Neural cell (in vitro differentiated cells): ENCODE data around the gene RIN2. TPM values are rescaled to one million over a fixed set of nuclear protein-coding genes. Genes with fewer than 3 reads are reported as not detected.

Experiments
- H2AFZ ChIP-seq: fragments of 200-600, 300-800 bp; sonication (generic), shearing (Covaris generic); 2 replicates; pipeline ENCODE4 v1.6.0; 2014; ENCODE audit warnings: low read depth, mild to moderate bottlenecking, antibody characterized with exemption, low read length, moderate library complexity
- H3F3A ChIP-seq: fragments of 200-600 bp; shearing (Covaris generic); 2 replicates; pipeline ENCODE4 v1.6.1; 2016; ENCODE audit warnings: mild to moderate bottlenecking, moderate library complexity, mixed read lengths, antibody characterized with exemption, low read length; ENCODE audit not compliant: insufficient read depth, poor library complexity, severe bottlenecking
- H3K27ac ChIP-seq: fragments of 200-600, 300-800 bp; sonication (generic), shearing (Covaris generic); 2 replicates; pipeline ENCODE4 v1.5.1; 2014; ENCODE audit warnings: mild to moderate bottlenecking, low read length, moderate library complexity
- H3K27me3 ChIP-seq: fragments of 300-800, 200-600 bp; sonication (generic), shearing (Covaris generic); 2 replicates; pipeline ENCODE4 v1.6.0; 2014; ENCODE audit warnings: mild to moderate bottlenecking, low read depth, low read length, moderate library complexity; ENCODE audit not compliant: insufficient read depth
- H3K36me3 ChIP-seq: fragments of 300-800, 200-600 bp; sonication (generic), shearing (Covaris generic); 2 replicates; pipeline ENCODE4 v1.5.1; 2014; ENCODE audit warnings: mild to moderate bottlenecking, antibody characterized with exemption, low read length, moderate library complexity; ENCODE audit not compliant: insufficient read depth
- H3K4me2 ChIP-seq: fragments of 300-800, 200-600 bp; sonication (generic), shearing (Covaris generic); 2 replicates; pipeline ENCODE4 v1.6.0; 2014; ENCODE audit warnings: mild to moderate bottlenecking, low read length
- H3K4me3 ChIP-seq: fragments of 300-800, 200-600 bp; sonication (generic), shearing (Covaris generic); 2 replicates; pipeline ENCODE4 v1.5.1; 2014; ENCODE audit warnings: mild to moderate bottlenecking, low read length, moderate library complexity
- H3K79me2 ChIP-seq: fragments of 200-600 bp; shearing (Covaris generic); replicated peaks from 2 replicates; pipeline ENCODE4 v1.6.0; 2014; ENCODE audit warnings: mild to moderate bottlenecking, low read length, moderate library complexity; ENCODE audit not compliant: insufficient read depth
- H3K9ac ChIP-seq: fragments of 300-800, 200-600 bp; sonication (generic), shearing (Covaris generic); 2 replicates; pipeline ENCODE4 v1.6.1; 2016; ENCODE audit warnings: mild to moderate bottlenecking, low read length, mixed read lengths
- H3K9me2 ChIP-seq: fragments of 200-600 bp; shearing (Covaris generic); 2 replicates; pipeline ENCODE4 v1.6.1; 2016; ENCODE audit warnings: mild to moderate bottlenecking, low read length, mixed read lengths; ENCODE audit not compliant: insufficient read depth
- H3K9me3 ChIP-seq: fragments of 200-600, 300-800 bp; sonication (generic), shearing (Covaris generic); 2 replicates; pipeline ENCODE4 v1.6.1; 2016; ENCODE audit warnings: mild to moderate bottlenecking, mixed run types, low read length, moderate library complexity, mixed read lengths
- H4K20me1 ChIP-seq: fragments of 200-600 bp; shearing (Covaris generic); 2 replicates; pipeline ENCODE4 v1.6.1; 2016; ENCODE audit warnings: mild to moderate bottlenecking, mixed run types; ENCODE audit not compliant: insufficient read depth
- EP300 ChIP-seq: fragments of 450-650 bp; conservative IDR thresholded peaks from 2 replicates; pipeline ENCODE4 v1.6.1; 2014; ENCODE audit warnings: antibody characterized with exemption, mild to moderate bottlenecking, moderate library complexity; ENCODE audit not compliant: poor library complexity, severe bottlenecking
- EZH2 ChIP-seq: fragments of 200-600, 300-800 bp; shearing (Covaris generic), sonication (generic); IDR thresholded peaks from 2 replicates; pipeline ENCODE4 v1.6.1; 2014; ENCODE audit warnings: antibody characterized with exemption, low read length, borderline replicate concordance, mild to moderate bottlenecking; ENCODE audit not compliant: insufficient read depth, poor library complexity, severe bottlenecking
- MXI1 ChIP-seq: fragments of 450-650 bp; conservative IDR thresholded peaks from 2 replicates; pipeline ENCODE4 v1.6.1; 2014; ENCODE audit warnings: antibody characterized with exemption, mild to moderate bottlenecking; ENCODE audit not compliant: poor library complexity, severe bottlenecking
- POLR2AphosphoS5 ChIP-seq: IDR thresholded peaks from 2 replicates; pipeline ENCODE4 v1.6.1; 2012
- RAD21 ChIP-seq: fragments of 450-650 bp; conservative IDR thresholded peaks from 2 replicates; pipeline ENCODE4 v1.6.1; 2014; ENCODE audit warnings: antibody characterized with exemption, mild to moderate bottlenecking, moderate library complexity
- SMC3 ChIP-seq: fragments of 450-650 bp; conservative IDR thresholded peaks from 2 replicates; pipeline ENCODE4 v1.6.1; 2014; ENCODE audit warnings: antibody characterized with exemption, mild to moderate bottlenecking, moderate library complexity; ENCODE audit not compliant: poor library complexity
- TAF1 ChIP-seq: IDR thresholded peaks from 2 replicates; pipeline ENCODE4 v1.6.1; 2012; ENCODE audit warnings: low read depth
- polyA plus RNA-seq: library from polyadenylated mRNA; depleted of rRNA; stranded (reverse); fragments of >200 nt; gene quantifications from 2 replicates; pipeline ENCODE4 v1.2.3, GENCODE V29; 2014
- TF ChIP-seq, protein P1 (sequence below): IDR thresholded peaks from 2 replicates; pipeline ENCODE4 v1.6.1; 2012; ENCODE audit warnings: borderline replicate concordance
- TF ChIP-seq, protein P2 (sequence below): fragments of 450-650 bp; IDR thresholded peaks from 2 replicates; pipeline ENCODE4 v1.5.1; 2014; ENCODE audit warnings: antibody characterized with exemption, mild to moderate bottlenecking, moderate library complexity; ENCODE audit not compliant: poor library complexity, severe bottlenecking

RIN2 gene
- polyA plus RNA-seq, 1 donor from 2014 or later: 4.7 TPM

DNA sequence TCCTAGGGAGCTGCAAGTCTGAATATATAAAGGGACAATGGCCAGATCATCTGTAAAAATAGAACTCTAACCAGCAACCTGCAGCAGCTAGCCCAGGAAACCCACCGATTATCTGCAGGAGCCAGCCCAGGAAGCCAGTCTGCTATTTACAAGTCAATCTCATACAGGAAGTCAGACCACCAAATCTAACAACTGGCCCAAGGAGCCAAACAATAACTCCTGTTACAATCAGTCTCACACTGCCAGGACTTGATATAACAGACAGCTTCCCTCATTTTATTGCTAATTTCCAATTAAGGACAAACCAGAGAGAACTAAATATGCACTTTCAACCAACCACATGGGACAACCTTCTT lies 14.4 kb upstream of the RIN2 start:
- Histone ChIP-seq H3K9ac (no peak overlapping the region), H3F3A (no peaks in the 10 kb centered on the region), H3K9me3 (no peaks in the 10 kb centered on the region), H3K27ac (no peak overlapping the region), H2AFZ (no peak overlapping the region), H3K36me3 (no peaks in the 10 kb centered on the region), H4K20me1 (no peaks in the 10 kb centered on the region), H3K27me3 (no peaks in the 10 kb centered on the region), H3K79me2 (no peaks in the 10 kb centered on the region), H3K4me2 (no peak overlapping the region), H3K9me2 (no peaks in the 10 kb centered on the region), H3K4me3 (no peak overlapping the region)
- no peak for TF ChIP-seq MXI1
- TF ChIP-seq, protein P1, sequence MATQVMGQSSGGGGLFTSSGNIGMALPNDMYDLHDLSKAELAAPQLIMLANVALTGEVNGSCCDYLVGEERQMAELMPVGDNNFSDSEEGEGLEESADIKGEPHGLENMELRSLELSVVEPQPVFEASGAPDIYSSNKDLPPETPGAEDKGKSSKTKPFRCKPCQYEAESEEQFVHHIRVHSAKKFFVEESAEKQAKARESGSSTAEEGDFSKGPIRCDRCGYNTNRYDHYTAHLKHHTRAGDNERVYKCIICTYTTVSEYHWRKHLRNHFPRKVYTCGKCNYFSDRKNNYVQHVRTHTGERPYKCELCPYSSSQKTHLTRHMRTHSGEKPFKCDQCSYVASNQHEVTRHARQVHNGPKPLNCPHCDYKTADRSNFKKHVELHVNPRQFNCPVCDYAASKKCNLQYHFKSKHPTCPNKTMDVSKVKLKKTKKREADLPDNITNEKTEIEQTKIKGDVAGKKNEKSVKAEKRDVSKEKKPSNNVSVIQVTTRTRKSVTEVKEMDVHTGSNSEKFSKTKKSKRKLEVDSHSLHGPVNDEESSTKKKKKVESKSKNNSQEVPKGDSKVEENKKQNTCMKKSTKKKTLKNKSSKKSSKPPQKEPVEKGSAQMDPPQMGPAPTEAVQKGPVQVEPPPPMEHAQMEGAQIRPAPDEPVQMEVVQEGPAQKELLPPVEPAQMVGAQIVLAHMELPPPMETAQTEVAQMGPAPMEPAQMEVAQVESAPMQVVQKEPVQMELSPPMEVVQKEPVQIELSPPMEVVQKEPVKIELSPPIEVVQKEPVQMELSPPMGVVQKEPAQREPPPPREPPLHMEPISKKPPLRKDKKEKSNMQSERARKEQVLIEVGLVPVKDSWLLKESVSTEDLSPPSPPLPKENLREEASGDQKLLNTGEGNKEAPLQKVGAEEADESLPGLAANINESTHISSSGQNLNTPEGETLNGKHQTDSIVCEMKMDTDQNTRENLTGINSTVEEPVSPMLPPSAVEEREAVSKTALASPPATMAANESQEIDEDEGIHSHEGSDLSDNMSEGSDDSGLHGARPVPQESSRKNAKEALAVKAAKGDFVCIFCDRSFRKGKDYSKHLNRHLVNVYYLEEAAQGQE: no peak
- TF ChIP-seq TAF1: no peak
- no peak for TF ChIP-seq POLR2AphosphoS5
- TF ChIP-seq, protein P2, sequence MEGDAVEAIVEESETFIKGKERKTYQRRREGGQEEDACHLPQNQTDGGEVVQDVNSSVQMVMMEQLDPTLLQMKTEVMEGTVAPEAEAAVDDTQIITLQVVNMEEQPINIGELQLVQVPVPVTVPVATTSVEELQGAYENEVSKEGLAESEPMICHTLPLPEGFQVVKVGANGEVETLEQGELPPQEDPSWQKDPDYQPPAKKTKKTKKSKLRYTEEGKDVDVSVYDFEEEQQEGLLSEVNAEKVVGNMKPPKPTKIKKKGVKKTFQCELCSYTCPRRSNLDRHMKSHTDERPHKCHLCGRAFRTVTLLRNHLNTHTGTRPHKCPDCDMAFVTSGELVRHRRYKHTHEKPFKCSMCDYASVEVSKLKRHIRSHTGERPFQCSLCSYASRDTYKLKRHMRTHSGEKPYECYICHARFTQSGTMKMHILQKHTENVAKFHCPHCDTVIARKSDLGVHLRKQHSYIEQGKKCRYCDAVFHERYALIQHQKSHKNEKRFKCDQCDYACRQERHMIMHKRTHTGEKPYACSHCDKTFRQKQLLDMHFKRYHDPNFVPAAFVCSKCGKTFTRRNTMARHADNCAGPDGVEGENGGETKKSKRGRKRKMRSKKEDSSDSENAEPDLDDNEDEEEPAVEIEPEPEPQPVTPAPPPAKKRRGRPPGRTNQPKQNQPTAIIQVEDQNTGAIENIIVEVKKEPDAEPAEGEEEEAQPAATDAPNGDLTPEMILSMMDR: no peak
- no peak for TF ChIP-seq SMC3
- no peak for TF ChIP-seq EP300
- TF ChIP-seq RAD21: no peak
- no peak for TF ChIP-seq EZH2

DNA sequence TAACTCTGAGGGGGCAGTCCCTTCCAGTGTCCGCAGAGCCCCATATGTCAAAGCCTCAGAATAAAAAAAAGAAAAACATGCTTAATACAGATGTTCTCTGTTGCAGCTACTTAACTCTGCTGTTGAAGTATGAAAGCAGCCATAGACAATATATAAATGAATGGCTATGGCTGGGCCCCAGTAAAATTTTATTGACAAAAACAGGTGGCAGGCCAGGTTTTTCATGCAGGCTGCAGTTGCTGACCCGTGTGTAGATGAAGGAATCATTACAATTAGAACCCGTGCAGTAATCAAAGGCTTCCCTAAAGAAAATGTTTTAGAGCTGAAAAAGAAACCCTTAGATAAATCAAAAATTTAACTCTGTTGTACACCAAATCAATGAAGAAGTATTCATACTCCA lies 13.0 kb upstream of the RIN2 start:
- Histone ChIP-seq H3K79me2 (no peaks in the 10 kb centered on the region), H3F3A (no peaks in the 10 kb centered on the region), H3K36me3 (no peaks in the 10 kb centered on the region), H3K9me2 (no peaks in the 10 kb centered on the region), H4K20me1 (no peaks in the 10 kb centered on the region), H3K4me2 (no peak overlapping the region), H3K27me3 (no peaks in the 10 kb centered on the region), H3K9ac (no peak overlapping the region), H3K27ac (no peak overlapping the region), H3K9me3 (no peaks in the 10 kb centered on the region), H2AFZ (no peak overlapping the region), H3K4me3 (no peak overlapping the region)
- no peak for TF ChIP-seq EP300
- no peak for TF ChIP-seq SMC3
- no peak for TF ChIP-seq MXI1
- TF ChIP-seq, protein P2: no peak
- no peak for TF ChIP-seq RAD21
- TF ChIP-seq, protein P1: no peak
- TF ChIP-seq TAF1: no peak
- no peak for TF ChIP-seq POLR2AphosphoS5
- TF ChIP-seq EZH2: no peak
